Effector CD8-positive, alpha-beta T cell (primary cell): ENCODE results near the gene PKHD1.
"Not testable (repeated sequence)": the region's sequence is repeated elsewhere in the genome, so short reads cannot be mapped to it uniquely, and the experiment has no call there.

Experiments used
- DNase-seq: peaks from one replicate; lab custom pipeline; 2025; lab: John Stamatoyannopoulos, UW

PKHD1 gene

GRCh38 chr6:51854347-51854746 lies 233.1 kb downstream of the PKHD1 start:
- DNase-seq = no peak

GRCh38 chr6:51853109-51853508 lies 234.3 kb downstream of the PKHD1 start:
- not testable (repeated sequence) for DNase-seq

GRCh38 chr6:51846531-51846930 lies 240.9 kb downstream of the PKHD1 start:
- DNase-seq = no peak

- DNase-seq = no peak
Measured at GRCh38 chr6:51844336-51844735, 243.1 kb downstream of the PKHD1 start.

GRCh38 chr6:51843456-51844056 lies 243.9 kb downstream of the PKHD1 start:
- DNase-seq = no peak

- no peak for DNase-seq
Measured at GRCh38 chr6:51842804-51843378, 244.5 kb downstream of the PKHD1 start.

GRCh38 chr6:51842061-51842803 lies 245.2 kb downstream of the PKHD1 start:
- DNase-seq = no peak

GRCh38 chr6:51841626-51842025 lies 245.8 kb downstream of the PKHD1 start:
- DNase-seq = no peak

GRCh38 chr6:51839726-51840374 lies 247.6 kb downstream of the PKHD1 start:
- no peak for DNase-seq

GRCh38 chr6:51830666-51831065 lies 256.7 kb downstream of the PKHD1 start:
- DNase-seq = no peak

- DNase-seq = no peak
Measured at GRCh38 chr6:51827580-51827979, 259.8 kb downstream of the PKHD1 start.

- no peak for DNase-seq
Measured at GRCh38 chr6:51824940-51825339, 262.5 kb downstream of the PKHD1 start.

GRCh38 chr6:51820555-51820954 lies 266.9 kb downstream of the PKHD1 start:
- no peak for DNase-seq

GRCh38 chr6:51818520-51819022 lies 268.8 kb downstream of the PKHD1 start:
- DNase-seq = no peak

GRCh38 chr6:51817832-51818231 lies 269.6 kb downstream of the PKHD1 start:
- no peak for DNase-seq

- DNase-seq = no peak
Measured at GRCh38 chr6:51814418-51814817, 273.0 kb downstream of the PKHD1 start.

GRCh38 chr6:51813904-51814303 lies 273.5 kb downstream of the PKHD1 start:
- no peak for DNase-seq

- no peak for DNase-seq
Measured at GRCh38 chr6:51812231-51812630, 275.2 kb downstream of the PKHD1 start.

- DNase-seq = no peak
Measured at GRCh38 chr6:51805517-51805916, 281.9 kb downstream of the PKHD1 start.

GRCh38 chr6:51800603-51801002 lies 286.8 kb downstream of the PKHD1 start:
- no peak for DNase-seq

- DNase-seq = no peak
Measured at GRCh38 chr6:51793393-51793792, 294.0 kb downstream of the PKHD1 start.

- no peak for DNase-seq
Measured at GRCh38 chr6:51792273-51793030, 295.0 kb downstream of the PKHD1 start.
